T-helper 1 cell treated with Interleukin-12 subunit alpha and Interleukin-12 subunit beta and Interleukin-4 antibody, amounts not matched to agents 30 ng/mL and 1 ng/mL, for 36 hours (primary cell): Measurements from ENCODE around the gene CELA2B. TPM values are rescaled to one million over a fixed set of nuclear protein-coding genes. Genes with fewer than 3 reads are reported as not detected.
"Not testable (repeated sequence)": the region's sequence is repeated elsewhere in the genome, so short reads cannot be mapped to it uniquely, and the experiment has no call there.

Source experiments
- intact Hi-C: fragments of 100-400 bp; cut with micrococcal nuclease; formaldehyde crosslinking; loops from one replicate; pipeline ENCODE4 v1.15.1; 2024
- total RNA-seq: library from RNA; stranded (reverse); gene quantifications from 2 replicates; pipeline ENCODE4 v1.2.3, GENCODE V29; 2022

Gene CELA2B
- total RNA-seq, 1 donor from 2014 or later = not detected

DNA sequence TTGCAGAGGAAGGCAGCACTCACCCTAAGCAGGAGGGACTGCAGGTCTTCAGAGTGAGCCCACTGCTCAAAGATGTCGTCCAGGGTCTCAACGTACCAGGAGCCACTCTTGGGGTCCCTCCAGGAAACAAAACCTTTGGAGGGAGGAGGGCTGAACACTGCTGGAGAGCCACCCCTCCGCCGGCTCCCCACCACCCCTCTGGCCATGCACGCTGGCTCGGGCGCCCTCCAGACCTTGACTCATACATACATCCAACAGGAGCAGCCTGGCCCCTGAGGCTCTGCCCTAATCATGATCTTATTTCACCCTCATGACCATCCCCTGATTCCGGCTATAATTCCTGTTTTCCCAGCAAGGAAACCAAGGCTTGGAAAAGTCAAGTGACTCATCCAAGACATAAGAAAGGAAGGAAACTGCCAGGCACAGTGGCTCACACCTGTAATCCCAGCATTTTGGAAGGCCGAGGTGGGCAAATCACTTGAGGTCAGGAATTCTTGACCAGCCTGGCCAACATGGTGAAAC, 18.0 kb downstream of the CELA2B start:
- intact Hi-C loops = no loop called here

DNA sequence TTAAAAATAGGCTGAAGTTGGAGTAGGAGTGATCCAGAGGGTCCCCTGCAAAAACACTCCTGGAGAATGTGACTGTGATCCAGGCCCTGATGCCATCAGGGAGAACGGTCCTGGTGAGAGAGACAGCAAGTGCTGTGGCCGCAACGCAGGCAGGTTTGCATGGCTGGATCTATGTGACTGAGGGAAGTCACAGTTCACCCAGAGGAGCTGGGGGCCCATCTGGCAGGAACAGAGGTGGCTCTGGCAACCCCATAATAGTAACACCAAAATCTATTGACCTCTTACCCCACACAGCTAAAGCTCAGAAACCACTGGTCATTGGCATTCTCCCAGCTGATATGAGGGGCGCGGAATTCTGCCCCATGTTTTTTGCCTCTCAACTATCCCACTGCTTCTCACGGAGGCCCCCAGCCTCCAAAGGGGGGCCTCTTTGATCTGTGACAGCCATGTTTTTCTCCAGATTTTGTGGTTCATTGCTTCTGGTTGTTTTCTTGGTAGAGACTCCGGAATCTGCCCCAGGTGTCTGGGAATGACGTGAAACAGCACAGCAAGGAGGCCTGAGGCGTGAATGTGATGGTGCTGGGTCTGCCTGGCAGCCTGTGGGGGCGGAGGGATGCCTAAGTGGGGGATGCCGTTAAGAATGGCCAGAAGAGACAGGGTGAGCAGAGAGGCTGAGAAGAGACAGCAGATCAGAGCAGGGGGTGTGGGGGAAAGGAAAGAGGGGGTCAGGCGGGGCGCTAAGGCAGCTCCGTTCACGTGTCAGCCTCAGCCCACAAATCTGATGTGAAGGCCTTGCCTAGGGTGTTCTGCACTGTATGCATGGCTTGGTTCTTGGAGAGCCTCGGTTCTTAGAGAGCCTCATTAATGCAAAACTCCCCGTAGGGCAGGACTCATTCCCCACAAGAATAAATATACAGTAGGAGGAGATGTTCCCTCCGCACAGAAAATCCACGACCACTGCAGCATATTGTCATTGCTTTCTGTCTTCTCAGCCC, 24.6 kb downstream of the CELA2B start:
- intact Hi-C loops = loop anchor here (1.0 kb wide), 1 partner anchor 177 kb away; no protein-coding TSS in a partner anchor

DNA sequence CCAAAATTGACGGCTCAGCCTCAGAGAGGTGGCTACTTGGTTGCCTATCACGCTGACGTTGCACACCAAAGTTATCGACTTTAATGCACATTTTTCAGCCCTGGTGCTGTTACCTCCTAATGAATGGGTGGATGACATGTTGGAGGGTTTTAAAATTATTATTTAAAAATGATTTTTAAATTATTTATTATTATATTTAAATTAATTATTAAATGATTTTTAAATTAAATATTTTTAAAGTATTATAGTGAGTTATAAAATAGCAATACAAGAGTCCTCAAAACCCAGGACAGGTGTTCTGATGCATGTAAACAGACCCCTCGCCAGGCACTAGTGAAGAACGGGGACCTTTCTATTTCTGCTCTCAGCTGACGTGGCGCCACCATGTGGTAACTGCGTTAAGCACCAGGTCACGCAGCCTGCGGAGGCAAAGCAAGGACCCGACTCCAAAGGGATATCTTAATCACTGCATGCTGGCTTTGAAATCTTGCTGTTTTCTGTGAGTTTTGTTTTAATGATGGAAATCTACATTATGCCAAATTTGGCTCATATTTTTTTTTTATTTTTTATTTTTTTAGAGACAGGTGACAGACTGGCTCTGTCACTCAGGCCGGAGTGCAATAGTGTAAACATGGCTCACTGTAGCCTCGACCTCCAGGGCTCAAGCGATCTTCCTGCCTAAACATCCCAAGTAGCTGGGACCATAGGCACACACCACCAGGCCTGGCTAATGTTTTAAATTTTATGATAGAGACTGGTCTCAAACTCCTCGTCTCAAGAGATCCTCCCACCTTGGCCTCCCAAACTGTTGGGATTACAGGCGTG, 25.5 kb downstream of the CELA2B start:
- intact Hi-C loops = loop anchor here (1.0 kb wide), 1 partner anchor 178 kb away; no protein-coding TSS in a partner anchor

DNA sequence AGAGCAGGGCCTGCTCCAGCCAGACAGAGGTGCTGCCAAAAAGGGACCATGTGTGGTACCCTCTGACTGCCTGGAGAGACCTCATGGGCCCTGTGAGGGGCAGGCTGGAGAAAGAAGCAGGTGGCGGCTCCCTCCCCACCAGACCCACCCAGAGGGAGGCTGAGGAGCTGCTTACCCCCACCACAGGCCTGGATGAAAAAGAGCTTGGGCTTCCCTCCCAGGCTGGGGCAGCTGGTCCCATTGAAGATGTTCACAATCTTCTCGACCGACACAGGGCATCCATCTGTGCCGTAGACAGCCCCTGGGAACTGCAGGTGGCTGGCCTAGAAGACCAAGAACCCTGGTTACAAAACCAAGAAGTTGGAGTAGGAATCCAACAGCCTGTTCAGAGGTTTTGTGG, 28.5 kb downstream of the CELA2B start:
- intact Hi-C loops = no loop called here

DNA sequence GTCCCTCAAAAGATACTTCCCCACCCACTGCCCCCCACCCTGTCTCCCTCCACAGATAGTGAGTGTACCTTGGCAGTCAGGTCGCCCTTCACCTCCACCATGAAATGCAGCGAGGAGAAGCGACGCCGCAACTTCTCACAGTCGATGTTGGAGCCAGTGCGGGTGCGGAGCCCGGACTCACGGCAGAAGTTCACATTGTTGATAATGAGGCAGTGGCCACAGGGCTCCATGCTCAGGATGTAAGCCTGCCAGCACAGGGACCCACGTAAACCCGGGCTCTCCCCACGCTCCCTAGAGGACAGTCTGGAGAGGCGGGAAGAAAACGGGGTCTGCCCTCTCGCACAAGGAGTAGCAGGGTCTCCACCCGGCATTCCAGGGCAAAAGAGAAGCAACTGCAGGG, 30.9 kb downstream of the CELA2B start:
- intact Hi-C loops = no loop called here

DNA sequence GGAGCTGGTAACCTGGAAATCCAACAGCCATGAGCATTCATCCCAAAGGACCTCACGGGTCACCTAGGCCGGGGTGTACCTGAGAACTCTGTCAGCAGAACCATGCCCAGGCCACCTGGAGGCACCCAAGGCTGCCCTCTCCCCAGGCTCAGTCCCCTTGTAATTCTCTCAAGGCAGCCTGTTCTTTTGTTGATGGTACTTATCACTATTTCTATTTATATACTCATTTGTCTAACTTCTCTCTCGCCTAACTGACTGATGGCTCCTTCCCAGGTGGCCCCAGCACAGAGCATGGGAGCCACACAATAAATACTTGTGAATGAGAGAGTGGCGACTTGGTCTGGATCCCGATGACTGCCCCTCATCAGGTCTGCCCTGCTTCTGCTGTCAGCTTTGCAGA, 31.4 kb downstream of the CELA2B start:
- intact Hi-C loops = no loop called here

DNA sequence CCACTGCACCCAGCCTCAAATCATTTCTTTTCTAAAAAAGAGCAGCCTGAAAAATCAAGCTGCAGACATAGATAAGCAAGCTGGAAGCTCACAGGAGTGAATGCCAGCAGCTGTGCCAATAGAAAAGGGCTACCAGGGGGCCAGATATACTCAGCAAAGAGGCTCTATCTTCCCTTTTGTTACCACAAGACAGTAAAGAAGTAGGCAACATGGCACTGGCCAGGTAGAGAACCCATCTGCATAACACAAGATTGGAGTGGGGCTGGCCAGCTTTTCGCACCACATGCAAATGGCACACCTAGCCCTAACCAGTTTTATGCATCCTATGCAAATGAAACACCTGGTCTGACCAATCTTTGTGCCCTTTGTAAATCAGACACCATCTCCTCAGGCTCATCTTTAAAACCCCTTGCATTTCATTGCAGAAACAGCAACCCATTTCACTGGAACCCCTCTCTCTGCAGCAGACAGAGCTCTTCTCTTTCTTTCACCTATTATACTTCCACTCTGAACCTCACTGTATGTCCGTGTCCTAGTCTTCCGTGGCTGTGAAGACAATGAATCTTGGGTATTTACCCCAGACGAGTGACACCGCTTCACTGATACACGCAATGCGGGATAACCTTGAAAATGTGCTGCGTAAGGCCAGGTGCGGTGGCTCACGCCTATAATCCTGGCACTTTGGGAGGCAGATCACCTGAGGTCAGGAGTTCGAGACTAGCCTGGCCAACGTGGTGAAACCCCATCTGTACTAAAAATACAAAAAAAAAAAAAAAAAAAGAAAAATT, 33.0 kb downstream of the CELA2B start:
- intact Hi-C loops = no loop called here

DNA sequence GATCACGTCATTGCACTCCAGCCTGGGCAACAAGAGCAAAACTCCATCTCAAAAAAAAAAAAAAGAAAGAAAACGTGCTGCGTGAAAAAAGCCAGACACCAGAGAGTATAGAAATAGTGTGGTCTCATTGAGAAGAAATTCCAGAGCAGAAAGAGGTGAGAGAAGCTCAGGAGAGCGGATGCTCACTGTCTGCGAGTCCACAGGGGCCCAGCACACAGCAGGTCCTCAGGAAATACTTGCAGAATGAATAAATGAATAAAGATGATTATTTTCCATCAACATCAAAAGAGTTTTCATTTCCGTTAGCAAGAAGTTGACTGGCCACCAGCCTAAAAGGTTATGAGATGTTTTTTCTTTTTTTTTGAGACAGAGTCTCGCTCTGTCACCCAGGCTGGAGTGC, 33.7 kb downstream of the CELA2B start:
- intact Hi-C loops = no loop called here

DNA sequence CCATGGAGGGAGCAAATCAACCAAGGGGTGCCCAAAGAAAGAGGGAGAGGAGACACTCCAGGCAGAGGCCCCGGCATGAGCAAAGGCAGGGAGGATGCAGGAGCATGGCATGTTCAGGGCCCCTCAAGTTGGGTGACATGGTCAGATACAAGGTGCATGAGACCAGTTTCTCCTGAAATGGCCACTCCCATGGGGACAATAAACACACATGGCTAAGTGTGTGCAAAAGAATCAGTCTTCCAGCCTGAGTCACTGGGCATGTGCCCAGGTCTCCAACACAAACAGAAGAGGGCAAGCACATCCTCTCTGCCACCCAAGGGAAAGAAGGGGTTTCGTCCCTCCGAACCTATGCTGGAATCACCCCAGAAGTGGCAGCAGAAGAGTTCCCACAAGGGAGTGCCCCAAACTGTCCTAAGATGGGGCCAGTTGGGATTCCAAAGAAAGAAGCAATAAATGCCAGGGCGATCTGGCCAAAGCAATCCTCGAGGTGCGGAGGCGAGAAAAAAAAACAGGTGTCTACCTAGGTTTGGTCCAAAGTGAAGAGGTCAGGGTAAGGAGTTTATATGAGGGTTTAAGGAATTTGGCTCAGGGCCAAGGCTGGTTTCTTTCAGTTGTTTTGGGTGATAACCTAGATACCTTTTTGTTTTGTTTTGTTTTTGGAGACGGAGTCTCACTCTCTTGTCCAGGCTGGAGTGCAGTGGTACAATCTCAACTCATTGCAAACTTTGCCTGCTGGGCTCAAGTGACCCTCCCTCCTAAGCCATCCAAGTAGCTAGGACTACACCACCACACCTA, 34.9 kb downstream of the CELA2B start:
- intact Hi-C loops = no loop called here

DNA sequence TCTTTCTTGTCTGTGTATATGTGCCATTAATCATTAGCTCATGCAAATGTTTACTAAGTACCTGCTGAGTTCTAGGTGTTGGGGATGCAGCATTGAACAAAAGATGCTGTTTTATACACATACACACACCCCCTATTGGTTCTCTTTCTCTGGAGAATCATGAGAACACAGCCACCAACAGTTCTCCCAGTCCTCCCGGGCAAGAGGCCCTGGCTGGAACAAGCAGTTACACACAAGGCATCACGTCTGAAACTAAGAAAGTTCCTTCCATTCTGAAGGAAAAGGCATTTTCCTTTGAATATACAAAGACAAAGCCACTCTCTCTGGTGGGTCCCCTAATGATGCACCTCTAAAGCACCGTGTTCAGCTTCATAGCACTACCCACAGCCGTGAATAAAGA, 37.3 kb downstream of the CELA2B start:
- intact Hi-C loops = no loop called here

DNA sequence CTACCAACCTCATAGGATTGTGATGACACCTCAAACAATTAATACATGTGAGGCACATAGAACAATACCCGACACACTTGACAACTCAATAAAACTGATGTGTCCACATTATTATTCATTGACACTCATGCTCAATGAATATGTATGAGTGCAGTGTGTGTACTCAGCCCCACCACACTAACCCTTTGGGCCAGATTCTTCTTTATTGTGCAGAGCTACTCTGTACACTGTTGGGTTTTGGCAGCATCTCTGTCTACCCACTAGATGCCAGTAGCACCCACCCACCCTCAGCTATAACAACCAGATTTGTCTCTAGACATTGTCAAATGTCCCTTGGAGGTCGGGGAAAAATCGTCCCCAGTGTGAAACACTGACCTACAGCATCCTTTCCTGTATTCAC, 38.0 kb downstream of the CELA2B start:
- intact Hi-C loops = no loop called here

DNA sequence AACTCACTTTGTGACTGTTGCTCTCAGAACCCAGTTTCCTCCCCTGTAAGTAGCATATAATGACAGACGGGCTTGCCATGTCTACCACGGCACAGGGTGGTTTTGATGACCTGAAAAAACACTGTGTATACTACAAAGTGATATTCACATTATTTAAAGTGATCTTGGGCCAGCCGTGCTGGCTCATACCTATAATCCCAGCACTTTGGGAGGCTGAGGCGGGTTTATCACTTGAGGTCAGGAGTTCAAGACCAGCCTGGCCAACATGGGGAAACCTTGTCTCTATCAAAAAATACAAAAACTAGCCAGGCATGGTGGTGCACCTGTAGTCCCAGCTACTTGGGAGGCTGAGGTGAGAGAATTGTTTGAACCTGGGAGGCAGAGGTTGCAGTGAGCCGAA, 38.7 kb downstream of the CELA2B start:
- intact Hi-C loops = not testable (repeated sequence)

DNA sequence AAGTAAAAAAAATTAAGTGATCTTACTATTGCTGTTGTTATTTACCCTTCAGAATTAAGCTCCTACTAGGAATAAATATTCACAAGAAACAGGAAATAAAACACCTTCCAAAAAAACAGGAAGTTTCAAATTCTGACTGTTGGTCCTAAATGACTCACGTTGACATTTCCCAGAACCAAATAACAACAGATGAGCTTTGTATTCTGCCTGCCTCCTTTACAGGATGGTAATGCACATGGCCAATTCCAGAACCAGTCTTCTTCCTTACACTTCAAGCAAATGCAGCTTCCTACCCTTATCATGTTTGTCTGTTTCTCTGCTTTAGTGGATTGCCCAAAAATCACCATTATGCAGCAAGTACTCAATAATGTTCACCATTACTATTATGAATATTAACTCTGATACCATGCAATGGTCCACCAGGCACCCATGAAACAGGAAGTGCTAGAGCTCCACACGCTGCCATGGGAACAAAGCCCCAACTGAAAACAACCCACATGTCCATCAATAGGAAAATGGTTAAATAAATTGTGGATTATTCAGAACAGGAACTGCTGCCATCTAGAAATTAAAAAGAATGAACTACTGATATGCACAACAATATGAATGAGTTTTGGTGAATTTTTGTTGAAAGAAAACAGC, 39.2 kb downstream of the CELA2B start:
- intact Hi-C loops = loop anchor here (1.0 kb wide), 1 partner anchor 9 kb away; the partner anchor contains the start of gene CASP9

DNA sequence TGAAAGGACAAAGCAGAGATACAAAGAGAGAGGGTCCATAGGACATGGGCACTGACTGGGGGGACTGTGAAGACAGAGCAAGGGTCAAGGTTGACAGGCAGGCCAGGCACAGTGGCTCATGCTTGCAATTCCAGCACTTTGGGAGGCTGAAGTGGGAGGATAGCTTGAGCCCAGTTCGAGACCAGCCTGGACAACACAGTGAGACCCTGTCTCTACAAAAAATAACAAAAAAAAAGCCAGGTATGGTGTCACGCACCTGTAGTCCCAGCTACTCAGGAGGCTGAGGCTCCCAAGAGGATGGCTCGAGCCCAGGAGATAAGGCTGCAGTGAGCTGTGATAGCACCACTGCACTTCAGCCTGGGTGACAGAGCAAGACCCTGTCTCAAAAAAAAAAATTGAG, 43.7 kb downstream of the CELA2B start:
- intact Hi-C loops = loop anchor here (5.0 to 10.0 kb wide), 3 partner anchors 272 to 1785 kb away; partner anchors contain the start of genes ATP13A2 and FHAD1

DNA sequence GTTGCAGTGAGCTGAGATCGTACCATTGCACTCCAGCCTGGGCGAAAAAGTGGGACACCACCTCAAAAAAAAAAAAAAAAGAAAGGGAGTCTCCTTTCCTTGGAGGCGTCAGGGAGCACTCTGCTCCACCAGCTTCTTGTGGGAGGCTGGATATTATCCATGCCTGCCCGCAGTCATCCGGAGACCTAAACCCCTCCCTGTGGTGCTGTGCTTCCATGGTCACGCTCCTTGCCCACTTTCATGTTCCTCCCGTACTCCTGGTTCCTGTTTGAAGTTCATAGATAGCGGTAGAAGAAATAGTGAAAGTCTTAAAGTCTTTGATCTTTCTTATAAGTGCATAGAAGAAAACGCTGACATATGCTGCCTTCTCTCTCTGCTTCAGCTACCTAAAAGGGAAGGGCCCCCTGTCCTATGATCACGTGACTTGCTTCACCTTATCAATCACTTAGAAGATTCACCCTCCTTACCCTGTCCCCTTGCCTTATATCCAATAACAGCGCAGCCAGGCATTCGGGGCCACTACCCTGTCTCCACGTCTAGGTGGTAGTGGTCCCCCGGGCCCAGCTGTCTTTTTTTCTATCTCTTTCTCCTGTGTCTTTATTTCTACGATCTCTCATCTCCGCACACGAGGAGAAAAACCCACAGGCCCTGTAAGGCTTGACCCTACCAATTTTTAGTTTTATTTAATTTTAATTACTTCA, 45.5 kb downstream of the CELA2B start:
- intact Hi-C loops = loop anchor here (5.0 to 10.0 kb wide), 3 partner anchors 274 to 1787 kb away; partner anchors contain the start of genes ATP13A2 and FHAD1

DNA sequence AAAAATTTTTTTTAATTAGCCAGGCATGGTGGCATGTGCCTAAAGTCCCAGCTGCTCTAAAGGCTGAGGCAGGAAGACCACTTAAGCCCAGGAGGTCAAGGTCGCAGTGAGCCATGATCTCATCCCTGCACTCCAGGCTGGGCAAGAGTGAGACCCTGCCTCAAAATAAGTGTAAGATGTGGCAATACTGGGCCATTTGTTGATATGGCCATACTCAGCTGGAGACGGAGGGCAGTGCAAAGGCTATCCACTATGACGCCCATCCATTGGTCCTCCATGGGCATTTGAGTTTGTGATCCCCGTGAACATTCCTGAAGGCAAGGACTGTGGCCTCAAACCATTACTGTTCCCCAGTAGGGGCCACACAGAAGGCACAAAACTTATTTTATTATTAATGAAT, 46.6 kb downstream of the CELA2B start:
- intact Hi-C loops = loop anchor here (5.0 to 10.0 kb wide), 3 partner anchors 275 to 1788 kb away; partner anchors contain the start of genes ATP13A2 and FHAD1

DNA sequence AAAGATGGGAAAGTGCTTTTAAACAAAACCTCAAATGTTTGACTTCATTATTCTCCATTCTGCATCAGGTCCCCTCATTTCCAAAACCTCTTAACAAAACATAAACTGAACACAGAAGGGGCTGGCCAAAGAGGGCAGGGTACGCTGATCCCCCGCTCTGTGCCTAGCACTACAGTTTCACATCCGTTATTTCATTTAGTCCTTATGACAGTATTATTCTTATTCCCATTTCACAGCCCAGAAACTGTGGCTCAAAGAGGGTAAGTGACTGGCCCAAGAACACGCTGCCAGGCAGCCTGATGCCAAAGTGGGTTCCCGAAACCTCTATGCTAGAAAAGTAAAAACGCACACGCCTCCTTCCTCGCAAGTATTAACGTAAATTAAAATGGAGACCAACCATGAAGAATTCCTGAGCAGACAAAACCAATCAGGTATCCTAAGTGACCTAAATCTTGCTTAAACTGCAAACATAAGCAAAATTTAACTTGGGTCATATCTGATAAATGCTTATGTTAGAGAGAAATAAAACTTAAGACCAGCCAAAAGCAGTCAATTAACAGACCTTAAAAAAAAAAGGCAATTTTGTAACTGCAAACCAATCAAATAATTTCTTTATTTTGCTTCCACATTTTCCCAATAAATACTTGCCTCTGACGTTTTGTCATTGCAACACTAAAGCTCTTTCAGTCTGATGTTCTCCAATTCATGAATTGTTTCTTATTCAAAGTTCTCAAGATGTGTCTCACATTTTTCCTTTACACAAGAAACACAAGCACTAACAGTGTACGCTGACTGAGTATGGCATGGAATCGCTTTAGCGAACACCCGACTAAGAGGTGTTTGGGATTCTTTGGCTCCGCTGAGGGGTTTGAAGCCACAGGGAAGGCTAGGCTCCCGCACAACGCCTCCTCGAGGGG, 47.5 kb downstream of the CELA2B start:
- intact Hi-C loops = loop anchor here (1.0 to 10.0 kb wide), 10 partner anchors 8 to 1789 kb away; partner anchors contain the start of genes ATP13A2, DDI2, FHAD1 and SDHB

DNA sequence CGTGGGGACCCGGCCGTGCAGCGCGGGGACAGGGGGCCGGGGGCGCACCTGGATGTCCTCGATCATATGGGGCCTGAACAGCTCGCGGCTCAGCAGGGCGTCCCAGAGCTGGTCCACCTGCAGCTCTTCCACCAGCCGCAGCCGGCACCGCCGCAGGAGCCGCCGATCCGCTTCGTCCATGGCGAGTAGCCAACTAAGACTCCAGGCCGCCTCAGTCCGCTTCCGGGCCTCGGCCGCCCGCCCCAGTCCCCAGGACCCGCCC, 48.0 kb downstream of the CELA2B start, which contains the start of gene CASP9:
Gene CASP9 (minus strand): TSS at position 195 of the 262 bp plus-strand sequence. CDS start 15 bp downstream, at position 180.
- intact Hi-C loops = loop anchor here (1.0 to 10.0 kb wide), 10 partner anchors 9 to 1789 kb away; partner anchors contain the start of genes ATP13A2, DDI2, FHAD1 and SDHB
